ENCODE measurements around the gene HSPA4. TPM values are rescaled to one million over a fixed set of nuclear protein-coding genes. Genes with fewer than 3 reads are reported as not detected.

HSPA4 gene
- total RNA-seq, 4 donors from 2014 or later = 43.3 to 81.7 (median 61.5) TPM

- ATAC-seq (ENCODE audit: low FRiP score) = no peak
- no peak for TF ChIP-seq CTCF (IDR thresholded peaks at IDR 0.05)
- no peak for DNase-seq (ENCODE audit: low spot score)
These were observed 60.3 kb downstream of the HSPA4 start for GRCh38 chr5:133112026-133112660.

GRCh38 chr5:133113331-133114061, 61.7 kb downstream of the HSPA4 start:
- DNase-seq (ENCODE audit: low spot score) = no peak
- ATAC-seq (ENCODE audit: low FRiP score) = no peak
- TF ChIP-seq CTCF (IDR thresholded peaks at IDR 0.05) = no peak

GRCh38 chr5:133114166-133114932, 62.5 kb downstream of the HSPA4 start:
- no peak for TF ChIP-seq CTCF (IDR thresholded peaks at IDR 0.05)

GRCh38 chr5:133114933-133115310, 63.1 kb downstream of the HSPA4 start:
- TF ChIP-seq CTCF (IDR thresholded peaks at IDR 0.05) = no peak
- ATAC-seq (ENCODE audit: low FRiP score) (no peak), DNase-seq (ENCODE audit: low spot score) (no peak)

More at GRCh38 chr5:133114166-133114932, 62.5 kb downstream of the HSPA4 start:
- no peak for ATAC-seq (ENCODE audit: low FRiP score)
- no peak for DNase-seq (ENCODE audit: low spot score)

- ATAC-seq (ENCODE audit: low FRiP score) (no peak), DNase-seq (ENCODE audit: low spot score) (no peak)
- no peak for TF ChIP-seq CTCF (IDR thresholded peaks at IDR 0.05)
These were observed 64.8 kb downstream of the HSPA4 start for GRCh38 chr5:133116601-133117000.

GRCh38 chr5:133117166-133117911, 65.5 kb downstream of the HSPA4 start:
- TF ChIP-seq CTCF (IDR thresholded peaks at IDR 0.05) = no peak
- ATAC-seq (ENCODE audit: low FRiP score) = no peak
- DNase-seq (ENCODE audit: low spot score) = no peak

All from omental fat pad (tissue), 4 donors.